ENCODE measurements around the gene GSS.
A peak's percentile ranks its signal among the peaks of the same experiment; 100 is the strongest.

Gene GSS

DNA sequence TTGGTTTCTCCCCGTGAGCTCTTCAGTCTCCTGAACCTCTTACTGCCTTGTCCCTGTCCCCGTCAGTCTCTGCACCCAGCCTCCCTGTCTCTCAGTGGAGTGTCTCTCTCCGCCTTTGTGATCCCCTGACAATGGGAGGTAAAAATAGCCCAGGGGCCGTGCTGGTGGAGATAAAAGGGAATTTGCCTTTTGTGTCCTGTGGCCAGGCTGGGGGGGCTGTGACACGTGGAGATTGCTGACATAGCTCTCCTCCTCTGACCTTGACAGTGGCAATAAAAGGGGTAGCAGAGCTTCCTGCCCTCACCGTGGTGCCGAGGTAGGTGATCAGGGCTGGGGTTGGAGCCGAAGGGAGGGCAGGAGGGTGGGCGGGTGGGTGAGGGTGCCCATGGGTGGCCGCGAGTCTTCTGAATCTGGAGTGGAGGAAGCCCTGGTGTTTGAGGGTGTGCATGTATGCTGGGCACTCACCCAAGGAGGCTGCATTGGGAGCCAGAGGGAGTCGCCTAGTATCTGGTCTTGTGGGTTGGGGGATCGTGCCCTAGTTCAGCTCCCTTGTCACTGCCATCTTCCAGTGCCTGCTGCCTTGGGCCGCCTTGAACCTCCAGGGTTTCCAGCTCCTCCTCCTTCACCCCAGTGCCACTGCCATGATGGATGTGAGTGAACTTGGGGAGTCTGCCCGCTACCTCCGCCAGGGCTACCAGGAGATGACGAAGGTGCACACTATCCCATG lies 21.9 kb upstream of the GSS start:
- DNase-seq: no peak

DNA sequence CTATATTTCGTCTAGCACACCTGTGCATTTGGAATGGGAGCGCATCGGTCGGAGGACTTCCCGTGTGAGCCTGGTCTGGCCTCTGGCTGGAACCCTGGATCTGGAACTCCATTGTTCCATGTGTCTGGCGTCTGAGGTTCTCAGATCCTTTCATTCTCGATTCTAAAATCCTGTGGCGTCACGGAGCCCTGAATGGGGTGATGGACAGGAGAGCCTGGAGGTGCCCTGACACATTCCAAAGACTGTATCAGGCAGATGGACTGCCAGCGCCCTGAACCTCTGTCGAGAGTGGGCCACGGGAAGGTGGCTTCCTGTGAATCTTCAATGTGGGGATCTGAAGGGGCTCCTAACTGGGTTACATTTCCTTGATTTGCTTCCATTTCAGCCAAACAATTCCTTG lies 20.7 kb upstream of the GSS start:
- no peak for DNase-seq

DNA sequence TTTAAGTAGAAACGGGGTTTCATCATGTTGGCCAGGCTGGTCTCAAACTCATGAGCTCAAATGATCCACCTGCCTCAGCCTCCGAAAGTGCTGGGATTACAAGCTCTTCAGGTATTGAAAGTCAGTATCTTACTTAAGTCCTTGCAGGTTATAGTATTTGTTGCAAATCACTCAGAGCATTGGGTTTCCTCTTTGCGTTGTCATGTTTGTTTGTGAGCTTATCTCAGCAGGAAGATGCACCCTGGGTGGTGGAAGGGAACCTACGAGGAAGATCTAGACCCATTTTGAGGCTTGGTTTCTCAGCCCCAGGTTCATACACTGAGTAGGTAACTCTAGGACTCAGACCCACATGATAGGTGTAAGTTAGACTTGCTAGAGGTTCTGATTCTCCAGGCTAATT lies 18.6 kb upstream of the GSS start:
- no peak for DNase-seq

DNA sequence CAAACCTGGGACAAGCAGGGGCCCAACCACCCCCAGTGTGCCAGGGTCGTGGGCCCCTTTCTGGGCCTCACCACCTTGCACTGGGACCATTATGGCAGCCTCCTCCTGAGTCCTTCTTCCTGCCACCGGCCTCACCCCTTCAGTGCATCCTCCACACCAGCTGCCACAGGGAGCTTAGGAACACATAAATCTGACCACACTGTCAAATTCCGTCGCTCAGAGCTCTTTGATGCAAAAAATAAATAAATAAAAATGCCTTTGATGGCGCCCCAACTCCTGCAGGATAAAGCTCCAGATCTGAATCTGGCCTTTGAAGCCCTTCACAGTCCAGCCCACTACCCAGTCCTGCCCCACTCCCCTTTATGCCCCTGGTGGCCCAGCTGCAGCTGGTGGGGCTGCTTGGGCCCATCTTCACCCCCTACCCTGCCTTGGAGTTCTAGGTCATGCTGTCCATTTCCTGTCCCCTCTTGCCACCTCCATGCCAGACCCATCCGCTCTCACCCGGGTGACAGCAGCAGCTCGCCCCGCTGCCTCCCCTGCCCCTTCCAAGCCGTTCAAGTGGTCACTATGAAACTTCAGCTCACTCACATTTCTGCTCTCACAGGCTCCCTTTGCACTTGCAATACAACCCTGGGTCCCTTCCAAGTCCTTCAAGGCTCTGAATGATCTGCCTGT lies 16.1 kb upstream of the GSS start:
- DNase-seq: no peak

DNA sequence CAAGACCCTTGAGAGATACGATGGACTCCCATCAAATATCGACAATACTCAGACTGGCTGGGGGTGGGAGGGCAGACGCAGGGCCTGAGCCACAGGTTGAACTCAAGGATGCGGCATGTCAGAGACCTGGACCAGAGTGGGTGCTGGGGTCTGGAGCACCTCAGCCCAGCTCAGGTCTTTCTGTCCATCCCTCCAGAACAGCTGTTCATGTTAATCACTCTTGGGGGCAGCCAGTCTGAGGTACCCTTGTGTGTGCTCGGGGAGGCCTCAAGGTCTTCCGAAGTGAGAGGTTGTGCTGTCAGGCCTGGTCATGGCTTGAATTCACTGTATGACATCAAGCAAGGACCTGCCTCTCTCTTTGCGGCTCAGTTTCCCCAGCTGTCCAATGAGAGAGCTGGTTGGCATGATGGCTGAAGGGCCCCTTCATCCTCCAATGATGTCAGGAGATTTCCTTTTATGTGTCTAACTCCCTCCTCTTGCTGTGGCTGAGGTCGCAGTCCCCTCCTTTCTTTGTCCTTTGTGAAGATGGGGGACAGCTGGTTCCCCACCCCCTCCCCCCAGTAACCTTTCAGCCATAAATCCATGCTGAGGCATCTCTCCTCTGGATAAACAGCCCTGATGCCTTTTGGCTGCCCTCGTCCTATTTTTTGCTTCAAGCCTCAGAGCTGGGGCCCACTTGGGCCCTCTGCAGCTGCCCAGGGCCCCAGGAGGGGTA lies 15.4 kb upstream of the GSS start:
- DNase-seq: no peak

DNA sequence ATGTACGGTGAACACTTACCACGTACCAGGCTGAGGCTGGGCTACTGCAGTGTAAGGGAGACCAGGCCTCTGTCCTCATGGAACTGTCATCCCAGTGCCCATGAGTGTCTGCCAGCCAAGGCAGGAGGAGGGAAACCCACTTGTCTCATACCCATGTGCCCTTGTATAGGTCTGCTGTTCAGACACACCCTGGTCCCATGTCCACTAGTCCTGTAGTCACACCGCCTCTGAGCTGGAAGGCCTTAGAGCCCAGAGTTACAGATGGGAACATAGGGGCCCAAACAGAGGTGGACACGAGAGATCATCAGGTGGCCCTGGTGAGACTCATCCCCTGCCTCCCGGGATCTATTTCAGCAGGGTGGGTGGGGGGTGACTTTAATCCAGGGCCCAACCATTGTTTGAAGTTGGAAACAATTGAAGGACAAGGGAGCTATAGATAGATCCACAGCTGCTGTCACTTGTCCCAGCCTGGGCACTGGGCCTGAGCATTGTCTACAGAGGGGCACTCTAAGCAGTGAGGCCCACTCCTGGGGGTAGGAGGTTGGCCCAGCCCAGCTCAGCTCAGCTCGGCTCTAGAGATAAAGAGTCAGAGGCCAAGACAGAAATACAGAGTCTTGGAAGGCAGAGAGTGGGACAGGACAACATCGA lies 14.7 kb upstream of the GSS start:
- DNase-seq: no peak

DNA sequence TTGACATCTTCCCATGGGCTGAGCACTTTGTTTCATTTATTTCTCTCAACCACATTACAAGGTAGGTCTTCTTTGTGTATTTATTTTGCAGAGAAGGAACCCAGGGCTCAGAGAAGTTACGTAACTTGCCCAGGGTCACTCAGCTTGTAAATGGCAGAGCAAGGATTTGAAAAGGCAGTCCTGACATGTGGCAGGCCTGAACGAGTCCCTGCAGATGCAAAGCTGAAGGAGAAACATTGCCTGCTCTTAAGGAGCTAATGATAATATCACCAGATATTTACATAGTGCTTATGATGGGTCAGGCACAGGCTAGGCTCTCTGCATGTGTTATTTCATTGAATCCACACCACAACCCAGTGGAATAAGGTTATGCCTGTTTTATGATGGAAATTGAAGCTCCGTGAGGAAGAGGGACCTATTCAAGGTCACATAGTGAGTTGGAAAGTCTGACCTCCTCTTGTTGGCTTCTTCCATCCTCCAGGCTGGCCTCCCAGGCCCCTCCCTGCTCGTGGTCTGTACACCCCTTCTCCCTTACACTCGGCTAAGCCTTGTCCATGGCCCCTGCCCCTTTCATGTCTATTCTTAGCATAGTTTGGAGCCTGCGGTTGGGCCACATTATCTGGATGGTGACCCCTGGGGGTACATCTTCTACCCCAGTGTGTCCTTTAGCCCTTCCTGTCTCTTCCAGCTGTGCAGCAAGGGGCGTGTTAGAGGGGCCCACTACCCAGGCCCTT lies 12.6 kb upstream of the GSS start:
- DNase-seq: no peak

DNA sequence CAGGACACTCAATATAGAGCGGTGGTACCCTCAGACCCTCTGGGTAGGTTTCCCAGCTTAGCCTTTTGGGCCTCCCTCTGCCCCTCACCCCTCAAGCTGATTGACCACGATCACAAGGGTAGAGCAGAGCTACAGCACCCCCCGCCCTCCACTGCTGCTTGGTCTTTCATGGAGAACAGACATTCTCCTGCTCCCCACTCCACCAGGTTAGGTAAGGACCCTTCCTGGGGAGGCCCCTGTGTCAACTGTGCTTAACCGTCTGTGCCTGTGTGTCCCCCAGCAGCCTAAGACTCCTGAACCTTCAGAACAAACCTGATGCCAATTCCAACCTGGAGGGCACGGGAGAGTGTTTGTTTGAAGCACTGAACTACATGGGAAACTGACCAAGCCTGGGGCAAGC lies 11.8 kb upstream of the GSS start:
- DNase-seq: no peak

DNA sequence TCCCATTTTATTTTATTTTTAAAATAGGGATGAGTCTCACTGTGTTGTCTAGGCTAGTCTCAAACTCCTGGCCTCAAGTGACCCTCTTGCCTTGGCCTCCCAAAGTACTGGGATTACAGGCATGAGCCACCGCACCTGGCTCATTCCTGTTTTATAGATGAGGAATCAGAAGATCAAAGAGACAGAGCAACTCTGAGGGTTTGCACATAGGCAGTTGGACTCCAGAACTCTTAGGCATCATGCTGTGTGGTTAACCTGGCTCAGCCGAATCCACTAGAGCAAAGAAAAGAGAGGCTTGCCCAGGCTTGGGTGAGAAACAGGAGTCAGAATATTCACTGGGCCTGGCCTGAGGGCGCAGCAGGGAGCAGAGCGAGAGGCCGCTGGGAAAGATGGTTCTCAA lies 9.4 kb upstream of the GSS start:
- DNase-seq: no peak

DNA sequence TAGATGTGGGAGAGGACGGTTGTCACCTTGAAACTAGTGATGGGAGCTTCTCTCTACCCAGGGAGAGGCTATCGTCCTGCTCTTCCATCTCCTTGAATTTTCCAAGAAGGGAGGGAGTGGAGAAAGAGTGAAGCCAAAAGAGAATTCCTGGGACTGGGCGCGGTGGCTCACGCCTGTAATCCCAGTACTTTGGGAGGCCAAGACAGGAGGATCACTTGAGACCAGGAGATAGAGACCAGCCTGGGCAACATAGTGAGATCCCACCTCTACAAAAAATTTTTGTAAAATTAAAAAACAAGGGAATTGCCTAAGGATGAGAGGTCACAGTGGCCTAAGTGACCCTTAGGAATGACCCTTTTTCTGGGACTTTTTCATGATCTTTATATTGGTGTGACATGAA lies 8.9 kb upstream of the GSS start:
- no peak for DNase-seq

DNA sequence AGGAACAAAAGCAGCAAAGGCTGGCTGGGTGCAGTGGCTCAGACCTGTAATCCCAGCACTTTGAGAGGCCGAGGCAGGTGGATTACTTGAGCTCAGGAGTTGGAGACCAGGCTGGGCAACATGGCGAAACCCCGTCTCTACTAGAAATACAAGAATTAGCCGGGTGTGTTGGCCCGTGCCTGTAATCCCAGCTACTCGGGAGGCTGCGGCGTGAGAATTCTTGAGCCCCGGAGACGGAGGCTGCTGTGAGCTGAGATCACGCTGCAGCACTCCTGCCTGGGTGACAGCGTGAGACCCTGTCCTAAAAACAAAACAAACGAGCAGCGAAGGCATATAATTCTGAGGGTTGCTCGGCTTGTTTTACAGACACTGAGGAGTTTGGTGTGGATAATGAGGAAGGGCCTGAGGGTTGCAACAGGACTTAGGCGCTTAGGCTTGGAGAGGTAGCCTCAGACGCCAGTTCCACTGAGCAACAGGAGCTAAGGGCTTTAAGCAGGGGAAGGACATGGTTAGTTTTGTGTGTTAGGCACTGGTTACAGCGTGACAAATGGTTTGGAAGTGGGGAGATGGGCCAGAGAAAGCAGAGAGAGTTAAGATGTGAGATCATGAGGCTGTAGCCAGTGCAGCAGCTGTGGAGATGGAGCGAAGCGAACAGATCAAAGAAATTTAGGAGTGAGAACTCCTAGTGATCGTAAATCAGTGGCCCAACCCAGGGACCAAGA lies 1.3 kb upstream of the GSS start:
- no peak for DNase-seq

DNA sequence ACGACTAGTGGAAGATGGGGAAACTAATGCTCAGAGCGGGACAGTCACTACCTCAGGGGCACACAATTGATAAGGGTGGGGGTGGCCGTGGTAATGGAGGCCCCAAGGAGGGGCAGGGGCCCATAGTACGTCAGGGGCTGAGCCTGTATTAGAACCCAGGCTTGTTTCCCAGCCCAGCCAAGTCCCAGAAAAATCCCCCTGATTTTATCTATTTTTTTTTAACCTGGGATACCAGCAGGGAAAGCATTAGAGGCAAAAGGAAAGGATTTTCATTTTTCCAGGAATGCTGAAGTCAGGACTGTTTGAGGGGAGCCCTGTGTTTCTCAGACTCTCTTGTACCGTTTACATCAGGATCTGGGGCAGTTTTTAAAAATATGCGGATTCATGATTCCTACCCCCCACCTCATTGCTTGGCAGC lies 444 bp upstream of the GSS start:
- no peak for DNase-seq

DNA sequence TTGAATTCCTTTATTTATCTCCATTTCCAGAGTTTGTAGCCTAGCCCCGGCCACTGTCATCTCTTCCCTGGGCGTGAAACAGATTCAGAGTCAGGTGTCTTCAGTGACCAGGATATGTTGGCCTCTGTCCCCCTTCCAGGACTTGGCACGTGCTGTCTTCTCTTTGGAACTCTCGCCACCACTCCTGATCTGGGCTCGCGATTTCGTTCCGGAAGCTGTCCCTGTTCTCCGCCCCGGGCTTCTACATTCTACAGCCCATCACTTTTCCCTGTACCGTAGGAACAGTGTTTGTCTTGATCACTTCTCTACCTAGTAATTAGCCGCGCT lies 739 bp downstream of the GSS start:
- DNase-seq: peak; percentile 58

DNA sequence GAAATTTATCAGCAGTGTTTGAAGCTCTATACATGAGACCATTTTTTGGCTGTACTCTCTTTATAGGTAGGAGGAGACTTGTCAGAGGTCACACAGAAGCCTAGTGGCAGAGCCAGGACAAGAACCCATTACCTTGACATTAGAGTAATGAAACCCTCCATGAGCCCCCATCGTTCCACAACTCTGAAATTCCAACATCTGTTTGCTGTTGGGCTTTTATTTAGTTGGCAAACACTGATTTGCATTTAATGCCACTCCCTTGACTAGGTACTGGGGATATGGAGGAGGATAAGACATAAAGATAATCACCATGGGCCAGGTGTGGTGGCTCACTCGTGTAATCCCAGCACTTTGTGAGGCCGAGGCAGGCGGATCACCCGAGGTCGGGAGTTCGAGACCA lies 1.6 kb downstream of the GSS start:
- no peak for DNase-seq

DNA sequence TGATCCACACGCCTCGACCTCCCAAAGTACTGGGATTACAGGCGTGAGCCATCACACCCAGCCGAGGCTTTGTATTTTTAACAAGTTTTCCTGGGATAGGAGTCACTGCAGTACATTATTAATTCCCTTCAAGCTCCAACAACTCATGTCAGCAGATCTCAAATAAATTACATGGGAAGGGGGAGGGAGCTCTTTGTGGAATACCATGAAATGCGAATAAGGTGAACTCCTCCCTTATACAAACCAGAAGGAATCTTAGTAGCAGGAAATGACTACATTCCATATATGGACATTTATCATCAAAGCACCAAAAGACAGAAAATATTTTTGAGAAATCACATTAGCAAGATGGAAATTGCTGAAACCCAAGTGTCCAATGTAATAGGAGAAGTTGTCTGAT lies 2.9 kb downstream of the GSS start:
- DNase-seq: no peak

DNA sequence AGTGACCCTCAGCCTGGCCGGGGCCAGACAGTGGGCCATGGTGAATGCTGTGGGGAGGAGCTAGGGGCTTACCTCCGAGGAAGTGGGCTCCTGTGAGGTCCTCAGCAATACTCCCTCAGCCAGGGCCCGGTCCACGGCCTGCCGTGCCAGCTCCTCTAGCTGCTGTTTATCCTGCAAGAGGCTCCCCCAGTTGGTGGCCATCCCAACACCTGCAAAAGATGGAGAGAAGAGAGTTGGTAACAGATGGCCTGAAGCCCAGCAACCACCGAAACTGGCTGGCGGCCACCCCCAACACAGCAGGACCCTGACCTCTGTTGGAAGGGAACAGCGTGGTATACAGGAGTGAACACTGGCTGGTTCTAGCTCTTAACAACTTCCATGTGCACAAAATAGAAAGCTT lies 4.0 kb downstream of the GSS start:
- DNase-seq: no peak

DNA sequence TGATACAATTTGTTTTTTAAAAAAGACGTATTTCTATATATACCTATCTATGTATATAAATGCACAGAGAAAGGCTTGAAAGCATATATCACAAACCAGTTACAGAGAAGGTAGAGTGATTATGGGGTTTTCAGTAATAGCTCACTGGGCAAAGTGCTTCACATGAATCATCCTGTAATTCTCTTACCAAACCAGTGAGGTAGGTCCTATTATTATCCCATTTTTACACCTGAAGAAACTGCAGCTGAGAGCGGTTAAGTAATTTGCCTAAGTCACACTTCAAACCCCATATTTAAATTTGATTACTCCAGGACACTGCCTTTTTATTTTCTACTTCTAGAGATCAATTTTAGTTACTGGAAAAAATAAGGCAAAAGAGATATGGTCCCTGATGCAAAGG lies 4.4 kb downstream of the GSS start:
- no peak for DNase-seq

DNA sequence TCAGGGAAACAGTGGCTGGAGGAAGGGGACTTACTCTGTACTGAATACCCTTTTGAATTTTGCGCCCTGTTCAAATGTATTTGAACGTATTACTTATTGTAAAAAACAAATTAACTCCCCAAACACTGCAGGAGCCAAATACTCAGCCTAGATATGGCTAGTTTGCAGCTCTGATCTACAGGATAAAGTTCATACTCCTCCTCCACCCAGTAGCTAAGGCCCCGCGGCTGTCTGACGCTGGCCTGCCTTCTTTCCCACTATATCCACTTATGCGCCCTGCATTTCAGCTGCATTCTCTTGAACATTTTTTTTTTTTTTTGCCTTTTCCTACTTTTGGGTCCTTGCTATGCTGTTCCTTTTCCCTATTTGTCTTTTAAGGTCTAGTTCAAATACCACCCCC lies 6.5 kb downstream of the GSS start:
- DNase-seq: no peak

DNA sequence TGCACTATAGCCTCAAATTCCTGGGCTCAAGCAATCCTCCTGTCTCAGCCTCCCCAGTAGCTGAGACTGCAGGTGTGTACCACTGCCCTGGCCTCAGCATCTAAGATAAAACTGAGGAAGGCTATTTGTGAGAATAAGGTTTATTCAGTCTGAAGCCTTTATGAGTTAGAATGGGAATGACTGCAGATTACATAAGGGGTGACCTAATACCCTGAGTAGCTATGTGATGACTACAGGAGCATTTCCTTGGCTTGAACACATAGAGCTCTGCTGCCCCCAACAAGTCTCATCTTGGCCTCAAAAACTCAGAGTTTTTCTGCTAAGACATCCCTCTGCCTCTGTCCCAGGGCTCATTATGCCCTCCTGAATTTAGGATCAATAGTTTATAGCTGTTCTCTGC lies 7.6 kb downstream of the GSS start:
- no peak for DNase-seq

DNA sequence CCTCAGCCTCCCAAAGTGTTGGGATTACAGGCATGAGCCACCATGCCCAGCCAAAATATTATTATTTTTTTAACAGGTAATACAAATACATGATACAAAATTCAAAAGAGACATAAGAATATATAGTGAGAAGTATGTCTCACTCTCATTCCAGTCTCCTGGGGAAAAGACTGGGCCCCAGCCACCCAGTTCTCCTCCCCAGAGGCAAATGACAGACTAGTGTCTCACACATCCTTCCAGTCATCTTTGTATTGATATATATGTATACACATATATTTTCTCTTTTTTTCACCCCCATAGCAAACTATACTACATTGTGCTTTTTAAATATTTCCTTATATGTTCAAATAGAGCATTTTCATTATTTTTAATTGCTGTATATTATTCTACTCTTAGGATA lies 8.3 kb downstream of the GSS start:
- DNase-seq: no peak

DNA sequence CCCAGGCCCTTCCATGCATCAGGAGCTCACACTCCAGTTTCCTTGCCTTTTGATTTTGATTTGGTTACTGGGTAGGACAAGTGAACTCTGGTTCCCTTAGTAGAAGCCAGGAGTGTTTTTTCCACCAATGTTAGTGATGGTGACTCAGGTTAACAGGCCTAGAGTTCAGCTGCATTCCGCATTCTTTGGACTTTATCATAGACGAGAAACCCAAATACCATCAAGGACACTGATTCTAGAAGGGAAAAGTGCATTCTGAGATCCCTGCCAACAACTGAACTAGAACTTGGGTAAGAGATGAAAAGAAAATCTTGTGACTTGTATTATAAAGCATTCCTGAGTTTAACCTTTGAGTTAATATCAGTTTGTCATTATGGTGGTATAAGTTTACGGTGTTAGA lies 8.9 kb downstream of the GSS start:
- DNase-seq: no peak

DNA sequence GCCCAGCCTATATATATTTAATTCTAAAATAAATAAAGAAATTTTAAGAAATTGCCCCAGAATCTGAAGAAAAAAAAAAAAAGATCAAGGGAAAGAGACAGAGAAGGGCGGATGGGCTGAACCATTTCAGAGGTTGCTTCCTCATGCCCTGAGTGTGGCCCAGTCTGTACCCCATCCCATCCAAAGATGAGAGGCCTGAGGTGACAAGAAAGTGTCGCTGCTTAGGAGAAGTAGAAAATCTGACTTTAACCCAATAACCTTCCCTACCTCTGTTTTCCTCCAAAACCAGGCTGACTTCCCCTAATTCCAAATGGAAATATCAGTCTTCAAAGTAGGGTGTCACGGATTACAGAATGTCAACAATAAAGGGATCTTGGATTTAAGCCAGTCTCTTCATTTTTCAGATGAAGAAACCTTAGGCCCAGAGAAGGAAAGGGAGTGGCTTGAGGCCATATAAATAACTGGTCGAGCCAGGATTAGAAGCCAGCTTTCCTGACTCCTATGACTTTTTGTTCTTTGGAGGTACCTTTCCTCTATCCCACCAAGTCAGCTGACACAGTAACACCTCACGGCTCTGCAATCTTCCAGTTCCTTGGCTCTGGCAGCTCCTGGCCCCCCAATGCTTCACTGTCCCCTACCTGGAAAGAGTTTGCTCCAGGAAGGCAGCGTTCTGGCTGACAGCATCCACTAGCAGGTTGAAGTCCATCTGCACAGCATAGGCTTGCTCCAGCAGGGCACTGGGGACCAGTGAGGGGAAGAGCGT lies 10.1 kb downstream of the GSS start:
- no peak for DNase-seq

Measured in SHP77 treated with DMSO at 0.1 percent for 48 hours (cell line).